SKM-1 (cell line): ENCODE data around the gene HMCN2.
"Not testable (repeated sequence)": the region's sequence is repeated elsewhere in the genome, so short reads cannot be mapped to it uniquely, and the experiment has no call there.

Experiments used
- DNase-seq: peaks from one replicate; lab custom pipeline; 2025; ENCODE audit not compliant: unreplicated experiment; lab: John Stamatoyannopoulos, UW

HMCN2 gene

GRCh38 chr9:130239741-130240241 lies 25.8 kb upstream of the HMCN2 start:
- DNase-seq, result no peak

DNA sequence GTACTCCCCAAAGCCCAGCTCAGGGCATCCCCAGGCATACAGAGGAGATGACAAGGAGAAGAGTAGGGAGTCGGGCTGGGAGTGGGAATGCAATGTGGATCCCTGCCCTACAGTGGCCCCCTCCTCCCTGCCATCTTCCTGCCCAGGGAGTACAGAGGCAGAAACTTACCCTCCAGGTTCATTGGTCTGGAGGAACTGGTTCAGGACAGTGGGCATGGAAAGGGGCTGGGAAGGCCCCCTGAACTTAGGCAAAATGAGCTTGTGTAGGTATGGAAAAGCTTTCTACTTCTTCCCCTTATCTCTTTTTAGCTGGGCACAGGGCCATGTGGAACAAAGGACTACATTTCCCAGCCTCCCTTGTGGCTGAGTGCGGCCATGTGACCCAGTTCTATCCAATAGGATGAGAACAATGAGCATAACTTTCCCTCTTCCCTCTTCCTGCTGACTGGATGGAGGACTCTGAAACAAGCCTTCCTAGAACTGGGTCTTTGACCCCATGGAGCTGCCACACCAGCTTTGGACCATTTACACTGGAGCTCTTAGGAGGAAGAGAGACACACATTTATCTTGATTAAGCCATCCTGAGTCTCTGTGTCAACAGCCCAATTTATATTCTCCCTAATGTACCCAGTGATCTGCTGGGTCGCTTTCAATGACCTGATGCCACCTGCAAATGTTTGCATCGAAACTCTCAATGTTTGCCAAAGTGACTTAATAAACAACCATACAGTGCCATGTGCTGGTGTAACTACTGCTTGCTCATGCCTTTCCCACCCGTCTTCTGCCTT lies 25.0 kb upstream of the HMCN2 start:
- peak; percentile 60 for DNase-seq

GRCh38 chr9:130241198-130241535 lies 24.4 kb upstream of the HMCN2 start:
- no peak for DNase-seq

GRCh38 chr9:130242270-130243014 lies 23.1 kb upstream of the HMCN2 start:
- no peak for DNase-seq

DNA sequence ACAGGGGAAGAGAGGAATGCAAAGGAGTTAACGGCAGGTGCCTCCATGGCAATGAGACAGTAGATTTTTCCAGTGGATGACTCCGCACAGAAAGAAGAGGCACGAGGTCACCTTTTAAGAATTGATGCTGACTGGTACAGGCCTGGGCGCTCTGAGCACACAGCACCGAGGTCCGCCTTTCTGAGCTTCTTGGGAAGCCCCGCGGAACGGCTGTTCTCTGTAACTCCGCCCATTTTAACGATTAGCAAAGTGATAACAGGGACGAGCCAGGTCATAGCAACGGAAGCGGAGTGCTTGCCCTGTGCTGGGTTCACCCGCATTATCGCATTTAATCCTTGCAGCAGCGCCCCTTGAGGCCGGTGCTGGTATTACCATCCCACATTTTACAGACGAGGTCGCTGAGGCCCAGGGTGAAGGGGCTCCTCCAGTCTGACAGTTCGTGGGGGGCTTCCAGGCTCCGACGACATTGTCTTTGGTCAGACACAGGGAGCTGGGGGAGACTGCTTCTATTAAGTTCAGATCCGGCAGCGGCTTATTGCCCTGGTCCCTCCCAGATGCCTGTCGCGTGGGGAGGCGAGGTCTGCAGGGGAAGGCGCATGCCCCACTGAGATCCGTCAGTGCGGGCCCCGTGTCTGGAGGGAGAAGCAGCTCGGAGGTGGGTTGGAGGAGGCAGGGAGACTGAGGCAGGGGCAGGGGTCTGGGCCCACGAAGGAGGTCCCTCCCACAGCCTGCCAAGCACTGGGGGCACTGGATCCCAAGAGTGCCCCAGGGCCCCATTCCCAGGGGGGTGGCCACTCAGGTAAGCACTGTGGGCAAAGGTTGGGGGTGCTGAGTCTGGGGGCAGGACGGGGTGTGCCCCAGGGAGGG lies 22.3 kb upstream of the HMCN2 start:
- DNase-seq, result peak; percentile 33

DNA sequence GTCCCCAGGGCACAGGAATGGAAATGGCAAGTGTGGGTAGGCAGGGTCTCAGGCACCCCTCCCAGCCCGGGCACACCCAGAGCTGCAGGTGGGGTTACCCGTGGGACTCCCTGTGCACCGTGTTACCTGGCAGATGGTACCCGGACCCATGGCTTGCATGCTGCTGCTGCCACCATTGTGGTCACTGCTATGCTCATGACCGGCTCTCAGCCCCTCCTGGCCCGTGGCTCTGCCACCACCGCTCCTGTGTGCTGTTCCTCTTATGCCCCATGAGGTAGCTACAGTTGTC lies 21.7 kb upstream of the HMCN2 start:
- no peak for DNase-seq

DNA sequence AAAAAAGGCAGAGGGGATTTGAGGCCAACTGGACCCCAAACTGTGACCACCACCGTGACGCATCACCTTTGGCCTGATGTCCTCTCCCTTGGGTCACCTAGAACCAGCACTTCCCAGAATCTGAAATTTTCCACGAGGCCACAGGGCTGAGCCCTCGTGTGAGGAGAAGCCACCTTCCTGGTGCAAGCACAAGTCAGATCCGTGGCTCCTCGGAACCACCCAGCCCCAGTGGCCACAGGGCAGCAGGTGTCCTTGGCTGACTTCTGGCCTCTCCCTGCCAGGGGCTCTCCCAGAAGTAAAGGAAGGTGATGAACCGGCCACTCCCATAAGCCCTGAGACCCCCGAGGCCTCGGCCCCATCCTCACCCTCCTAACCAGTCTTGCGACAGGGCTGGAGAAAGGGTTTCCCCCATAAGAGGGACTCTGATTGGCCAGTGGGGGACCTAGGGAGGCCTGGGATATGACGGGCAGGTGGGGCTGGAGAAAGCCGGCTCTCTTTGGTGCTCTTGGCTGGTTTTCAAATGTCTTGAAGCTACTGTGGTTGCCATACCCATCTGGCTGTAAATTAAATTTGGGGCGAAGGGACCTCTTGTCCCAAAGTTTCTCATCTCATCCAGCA lies 20.9 kb upstream of the HMCN2 start:
- DNase-seq, result no peak

- no peak for DNase-seq
These were observed 20.1 kb upstream of the HMCN2 start for GRCh38 chr9:130245474-130245873.

- DNase-seq, result no peak
These were observed 19.4 kb upstream of the HMCN2 start for GRCh38 chr9:130246126-130246525.

GRCh38 chr9:130254747-130255630 lies 10.6 kb upstream of the HMCN2 start:
- DNase-seq, result no peak

DNA sequence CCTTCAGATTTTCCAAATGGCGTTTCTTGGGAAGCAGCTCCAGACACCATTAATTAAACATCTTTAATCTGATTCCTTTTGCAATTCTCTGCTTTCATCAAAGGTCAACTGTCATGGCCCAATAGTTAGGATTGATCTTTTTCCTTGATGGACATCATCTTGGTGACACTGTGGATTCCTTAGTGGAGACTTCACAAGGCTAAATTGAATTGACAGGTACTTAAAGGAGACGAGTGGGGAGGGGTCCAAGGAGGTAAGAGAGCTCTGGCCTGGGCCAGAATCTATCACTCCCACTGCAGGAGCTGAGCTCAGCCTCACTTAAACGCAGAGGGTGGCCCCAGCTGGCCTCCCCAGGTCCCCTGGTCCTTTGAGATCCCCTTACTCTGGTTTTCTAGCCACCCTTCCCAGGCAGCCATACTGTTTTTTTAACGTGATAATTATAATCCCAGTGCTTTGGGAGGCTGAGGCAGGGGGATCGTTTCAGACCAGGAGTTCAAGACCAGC lies 9.9 kb upstream of the HMCN2 start:
- DNase-seq, result no peak

DNA sequence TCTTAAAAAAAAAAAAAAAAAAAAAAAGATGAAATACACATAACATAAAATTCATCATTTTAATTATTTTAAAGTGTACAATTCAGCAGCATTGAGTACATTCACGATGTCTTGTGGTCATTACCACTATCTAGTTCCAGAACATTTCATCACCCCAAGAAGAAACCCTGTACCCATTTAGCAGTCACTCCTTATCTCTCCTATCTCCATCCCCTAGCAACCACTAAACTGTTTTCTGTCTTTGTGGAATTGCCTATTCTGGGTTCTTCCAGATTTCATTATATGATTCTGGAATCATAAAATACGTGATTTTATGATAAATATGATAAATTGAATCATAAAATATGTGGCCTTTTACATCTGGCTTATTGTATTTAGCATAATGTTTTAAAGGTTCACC lies 8.9 kb upstream of the HMCN2 start:
- no peak for DNase-seq

DNA sequence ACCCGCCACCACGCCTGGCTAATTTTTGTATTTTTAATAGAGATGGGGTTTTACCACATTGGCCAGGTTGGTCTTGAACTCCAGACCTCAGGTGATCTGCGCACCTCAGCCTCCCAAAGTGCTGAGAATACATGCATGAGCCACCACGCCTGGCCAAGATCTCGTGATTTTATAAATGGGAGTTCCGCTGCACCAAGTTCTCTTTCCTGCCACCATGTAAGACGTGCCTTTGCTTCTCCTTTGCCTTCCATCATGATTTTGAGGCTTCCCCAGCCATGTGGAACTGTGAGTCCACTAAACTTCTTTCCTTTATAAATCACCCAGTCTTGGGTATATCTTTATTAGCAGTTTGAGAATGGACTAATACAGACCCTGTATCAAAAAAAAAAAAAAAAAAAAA lies 7.4 kb upstream of the HMCN2 start:
- DNase-seq, result not testable (repeated sequence)

GRCh38 chr9:130259044-130259443 lies 6.5 kb upstream of the HMCN2 start:
- no peak for DNase-seq

- no peak for DNase-seq
These were observed 4.5 kb upstream of the HMCN2 start for GRCh38 chr9:130260816-130261765.

DNA sequence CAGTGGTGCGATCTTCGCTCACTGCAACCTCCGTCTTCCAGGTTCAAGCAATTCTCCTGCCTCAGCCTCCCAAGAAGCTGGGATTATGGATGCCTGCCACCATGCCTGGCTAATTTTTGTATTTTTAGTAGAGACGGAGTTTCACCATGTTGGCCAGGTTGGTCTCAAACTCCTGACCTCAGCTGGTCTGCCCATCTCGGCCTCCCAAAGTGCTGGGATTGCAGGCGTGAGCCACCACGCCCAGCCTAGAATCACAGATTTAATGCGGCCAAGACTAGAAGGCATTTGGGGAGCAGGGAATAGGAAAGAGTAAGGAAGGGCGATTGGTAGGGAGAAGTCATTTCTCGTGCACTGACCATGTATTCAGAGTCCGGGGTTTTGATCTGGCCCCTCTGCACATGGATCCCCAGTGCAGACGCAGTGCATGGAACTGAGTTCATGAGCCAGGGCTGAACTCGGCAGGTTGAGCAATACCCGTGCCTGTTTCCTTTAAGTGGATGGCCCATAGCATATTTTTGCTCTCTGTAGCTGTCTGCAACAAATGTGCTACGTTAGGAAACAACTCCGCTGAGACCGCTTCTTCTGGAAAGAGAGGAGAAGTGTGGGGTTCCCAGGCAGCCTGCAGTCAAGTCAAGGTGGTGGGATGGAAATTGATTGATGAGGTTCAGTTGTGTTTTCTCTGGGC lies 3.4 kb upstream of the HMCN2 start:
- peak; percentile 4 for DNase-seq

DNA sequence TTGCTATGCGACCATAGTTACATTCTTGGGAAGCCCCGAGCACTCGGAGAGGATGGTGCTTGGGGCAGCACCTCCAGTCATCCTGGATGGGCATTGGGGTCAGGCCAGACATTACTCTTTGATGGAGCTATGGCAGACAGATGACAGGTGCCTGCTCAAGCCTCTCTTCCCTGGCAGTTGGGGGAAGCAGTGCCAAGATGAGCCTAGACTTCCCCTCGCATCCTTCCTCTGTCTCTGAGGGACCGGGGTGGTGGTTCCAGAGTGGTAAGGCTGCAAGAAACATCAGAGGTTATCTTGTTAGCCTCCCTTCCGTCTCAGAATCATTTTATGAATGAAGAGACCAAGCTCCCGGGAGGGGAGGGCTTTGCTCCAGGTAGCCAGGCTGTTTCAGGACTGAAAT lies 2.8 kb upstream of the HMCN2 start:
- DNase-seq, result no peak

DNA sequence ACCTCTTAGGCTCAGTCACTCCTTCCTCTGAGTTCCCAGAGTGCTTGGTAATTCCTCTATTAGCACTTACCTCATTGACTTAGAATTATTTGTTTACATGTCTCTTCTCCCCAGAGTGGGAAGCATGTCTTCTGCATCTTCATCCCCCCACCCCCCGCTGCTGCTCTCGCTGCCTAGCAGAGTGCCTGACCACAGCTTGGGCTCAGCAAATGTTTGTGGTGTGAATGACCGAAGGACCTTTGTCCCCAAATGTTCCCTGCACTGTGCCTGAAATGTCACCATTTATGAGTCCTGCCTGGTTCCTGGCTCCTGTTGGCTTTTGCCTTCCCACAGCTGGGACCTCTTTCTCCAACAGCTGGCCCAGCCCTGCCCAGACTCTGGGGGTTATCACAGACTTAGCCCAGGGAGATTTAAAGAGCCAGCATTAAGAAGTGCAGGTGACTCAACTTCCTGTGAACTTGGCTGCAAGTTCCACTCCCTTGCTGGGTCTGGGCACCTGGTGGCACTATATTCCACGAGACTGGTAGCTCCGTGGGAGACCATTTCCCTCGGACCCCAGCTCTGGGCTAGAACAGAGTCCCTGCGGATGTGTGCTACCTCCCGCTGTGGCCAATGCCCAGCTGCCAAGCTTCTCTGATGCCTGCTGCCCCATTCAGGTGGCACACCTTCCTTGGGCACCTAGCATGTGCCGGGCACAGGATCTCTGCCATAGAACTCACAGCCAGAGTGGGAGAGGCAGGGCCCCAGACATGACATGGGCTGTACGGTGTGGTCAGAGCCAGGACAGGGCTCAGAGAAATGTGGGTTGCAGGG lies 1.8 kb upstream of the HMCN2 start:
- DNase-seq, result no peak
